ENCODE measurements around the gene ZCCHC14.

The ZCCHC14 gene

DNA sequence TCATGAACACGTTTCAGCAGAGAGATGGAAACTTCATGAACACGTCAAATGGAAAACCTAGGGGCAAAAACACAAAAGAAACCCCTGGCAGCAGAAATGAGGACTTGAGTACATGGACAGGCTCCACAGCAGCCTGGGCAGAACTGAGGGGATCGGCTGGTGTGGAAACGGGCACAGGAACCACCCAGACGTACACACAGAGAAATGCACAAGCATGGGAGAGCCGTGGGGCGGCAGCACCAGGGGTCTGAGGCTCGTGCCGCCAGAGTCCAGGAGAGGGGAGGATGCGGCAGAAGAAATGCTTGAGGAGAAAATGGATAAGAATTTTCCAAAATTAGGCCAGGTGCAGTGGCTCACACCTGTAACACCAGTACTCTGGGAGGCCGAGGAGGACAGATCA, 70.7 kb downstream of the ZCCHC14 start:
- Histone ChIP-seq H3K27me3 (ENCODE audit: insufficient read depth, low read depth) (no peaks in the 10 kb centered on the region), H3K4me2 (no peak overlapping the region), H3K9ac (no peak overlapping the region), H3K36me3 (ENCODE audit: insufficient read depth) (no peaks in the 10 kb centered on the region; the same call in 1 of the 2 replicates), H3K79me2 (ENCODE audit: insufficient read depth, low read depth) (no peaks in the 10 kb centered on the region), H3K4me3 (IDR thresholded peaks at IDR 0.05; ENCODE audit: insufficient read depth, low read depth, low read length) (no peak overlapping the region), H3K27ac (no peak overlapping the region), H2AFZ (ENCODE audit: low read depth) (no peak overlapping the region), H4K20me1 (ENCODE audit: insufficient read depth) (no peaks in the 10 kb centered on the region), H3K4me1 (ENCODE audit: low read depth, poor library complexity, severe bottlenecking) (no peaks in the 10 kb centered on the region)
- TF ChIP-seq, protein P1, sequence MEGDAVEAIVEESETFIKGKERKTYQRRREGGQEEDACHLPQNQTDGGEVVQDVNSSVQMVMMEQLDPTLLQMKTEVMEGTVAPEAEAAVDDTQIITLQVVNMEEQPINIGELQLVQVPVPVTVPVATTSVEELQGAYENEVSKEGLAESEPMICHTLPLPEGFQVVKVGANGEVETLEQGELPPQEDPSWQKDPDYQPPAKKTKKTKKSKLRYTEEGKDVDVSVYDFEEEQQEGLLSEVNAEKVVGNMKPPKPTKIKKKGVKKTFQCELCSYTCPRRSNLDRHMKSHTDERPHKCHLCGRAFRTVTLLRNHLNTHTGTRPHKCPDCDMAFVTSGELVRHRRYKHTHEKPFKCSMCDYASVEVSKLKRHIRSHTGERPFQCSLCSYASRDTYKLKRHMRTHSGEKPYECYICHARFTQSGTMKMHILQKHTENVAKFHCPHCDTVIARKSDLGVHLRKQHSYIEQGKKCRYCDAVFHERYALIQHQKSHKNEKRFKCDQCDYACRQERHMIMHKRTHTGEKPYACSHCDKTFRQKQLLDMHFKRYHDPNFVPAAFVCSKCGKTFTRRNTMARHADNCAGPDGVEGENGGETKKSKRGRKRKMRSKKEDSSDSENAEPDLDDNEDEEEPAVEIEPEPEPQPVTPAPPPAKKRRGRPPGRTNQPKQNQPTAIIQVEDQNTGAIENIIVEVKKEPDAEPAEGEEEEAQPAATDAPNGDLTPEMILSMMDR (conservative IDR thresholded peaks at IDR 0.05; ENCODE audit: low read depth, low read length): no peak

DNA sequence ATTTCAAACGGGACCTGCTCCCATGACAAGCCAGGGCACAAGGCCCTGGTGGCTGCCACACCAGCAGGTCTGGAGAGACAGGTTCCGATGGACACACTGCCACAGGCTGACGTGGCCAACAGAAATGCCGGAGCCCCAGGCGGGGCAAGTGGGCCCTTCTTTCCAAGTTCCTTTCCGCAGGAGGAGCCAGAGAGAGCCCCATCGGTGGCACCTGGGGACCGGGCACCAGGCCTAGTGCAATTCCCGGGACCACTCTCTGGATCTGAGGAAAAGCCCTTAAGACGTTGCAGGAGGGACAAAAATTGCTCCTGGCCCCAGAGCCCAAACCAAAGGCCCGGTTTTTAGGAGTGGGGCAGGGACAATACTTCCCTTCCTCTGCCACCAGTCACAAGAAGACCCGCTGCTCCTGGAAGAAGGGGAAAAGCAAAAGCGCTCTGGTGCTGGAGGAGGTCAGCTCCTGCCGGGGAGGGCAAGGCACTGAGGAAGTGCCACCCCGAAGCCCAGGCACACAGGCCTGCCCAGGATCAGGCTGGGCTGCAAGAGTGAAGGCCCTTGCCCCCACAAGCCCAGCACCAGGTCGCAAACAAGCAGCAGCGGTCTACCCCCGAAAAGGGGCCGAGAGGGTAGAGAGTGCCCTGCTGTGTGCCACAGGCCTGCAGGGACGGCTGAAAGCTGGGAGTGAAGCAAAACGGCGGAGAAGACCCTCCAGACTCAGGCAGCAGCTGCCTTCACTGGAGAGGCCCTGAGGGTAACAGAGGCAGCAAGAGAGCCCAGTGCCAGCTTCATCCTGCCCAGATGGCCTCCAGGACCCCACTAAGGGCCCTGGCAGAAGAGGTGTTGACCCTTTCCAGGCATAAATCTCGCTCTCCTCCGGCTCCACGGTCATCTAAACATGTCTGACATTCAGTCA, 71.6 kb downstream of the ZCCHC14 start:
- H3K4me3 ChIP-seq (IDR thresholded peaks at IDR 0.05; ENCODE audit: insufficient read depth, low read depth, low read length): no peak overlapping the region

DNA sequence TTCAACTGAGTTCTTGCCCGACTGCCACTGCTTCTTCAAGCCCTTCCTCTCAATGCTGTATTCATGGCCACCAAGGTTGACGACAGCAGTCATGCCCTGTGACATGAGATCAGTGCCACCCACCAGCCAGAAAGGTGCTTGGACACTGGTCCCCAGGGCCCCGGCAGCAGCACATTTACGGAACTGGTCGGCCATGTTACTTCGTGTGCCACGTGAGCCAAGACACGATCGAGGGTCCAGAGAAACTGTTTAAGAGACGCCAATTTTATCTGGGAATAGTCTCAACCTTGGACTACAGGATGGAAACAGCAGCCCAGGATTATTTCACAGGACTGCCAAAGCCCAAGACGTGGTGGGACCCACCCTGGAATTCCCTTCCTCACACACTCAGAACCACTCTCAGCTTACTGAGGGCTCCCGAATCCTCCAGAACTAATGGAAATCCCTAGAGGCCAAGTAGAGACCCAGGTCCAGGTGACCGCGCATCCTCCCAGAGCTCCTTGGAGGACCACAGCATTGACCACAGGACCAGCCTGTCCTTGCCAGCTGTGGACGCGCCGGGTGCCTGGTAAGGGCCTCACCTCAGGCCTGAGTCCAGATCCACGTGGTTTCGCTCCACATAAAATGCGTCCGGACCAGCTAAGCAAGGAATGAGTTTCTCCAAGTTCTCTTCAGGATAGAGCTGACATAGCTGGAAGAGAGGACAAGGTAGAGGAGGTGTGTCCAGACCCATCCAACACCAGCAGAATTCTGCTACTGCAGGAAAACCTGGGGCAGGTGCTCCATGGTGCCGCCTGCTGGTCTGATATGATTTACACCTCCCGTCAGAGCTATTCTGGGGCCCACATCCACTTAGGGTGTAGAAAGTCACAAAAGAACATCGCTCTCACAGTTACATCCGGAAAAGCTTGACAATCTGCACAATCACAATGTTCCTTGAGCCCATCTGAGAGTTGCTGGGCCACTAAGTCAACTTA, 72.5 kb downstream of the ZCCHC14 start:
- H3K4me1 ChIP-seq (ENCODE audit: low read depth, poor library complexity, severe bottlenecking): no peaks in the 10 kb centered on the region
- H4K20me1 ChIP-seq (ENCODE audit: insufficient read depth): no peaks in the 10 kb centered on the region
- H3K9ac ChIP-seq: no peak overlapping the region
- no peak overlapping the region for H3K27ac ChIP-seq
- no peaks in the 10 kb centered on the region for H3K27me3 ChIP-seq (ENCODE audit: insufficient read depth, low read depth)
- H3K4me2 ChIP-seq: no peak overlapping the region
- no peaks in the 10 kb centered on the region for H3K79me2 ChIP-seq (ENCODE audit: insufficient read depth, low read depth)
- TF ChIP-seq, protein P1 (conservative IDR thresholded peaks at IDR 0.05; ENCODE audit: low read depth, low read length): 0 out of 2 replicates have a peak, but pooled peaks have one; percentile 18
- H2AFZ ChIP-seq (ENCODE audit: low read depth): no peak overlapping the region
- H3K4me3 ChIP-seq (IDR thresholded peaks at IDR 0.05; ENCODE audit: insufficient read depth, low read depth, low read length): no peak overlapping the region
- no peaks in the 10 kb centered on the region; the same call in 1 of the 2 replicates for H3K36me3 ChIP-seq (ENCODE audit: insufficient read depth)

More for the DNA sequence above, 71.6 kb downstream of the ZCCHC14 start:
- Histone ChIP-seq H3K79me2 (ENCODE audit: insufficient read depth, low read depth) (no peaks in the 10 kb centered on the region), H3K27me3 (ENCODE audit: insufficient read depth, low read depth) (no peaks in the 10 kb centered on the region), H3K4me1 (ENCODE audit: low read depth, poor library complexity, severe bottlenecking) (no peaks in the 10 kb centered on the region), H3K4me2 (no peak overlapping the region), H4K20me1 (ENCODE audit: insufficient read depth) (no peaks in the 10 kb centered on the region), H3K36me3 (ENCODE audit: insufficient read depth) (no peaks in the 10 kb centered on the region; the same call in 1 of the 2 replicates), H3K9ac (no peak overlapping the region), H2AFZ (ENCODE audit: low read depth) (no peak overlapping the region), H3K27ac (no peak overlapping the region)
- TF ChIP-seq, protein P1 (conservative IDR thresholded peaks at IDR 0.05; ENCODE audit: low read depth, low read length): no peak

DNA sequence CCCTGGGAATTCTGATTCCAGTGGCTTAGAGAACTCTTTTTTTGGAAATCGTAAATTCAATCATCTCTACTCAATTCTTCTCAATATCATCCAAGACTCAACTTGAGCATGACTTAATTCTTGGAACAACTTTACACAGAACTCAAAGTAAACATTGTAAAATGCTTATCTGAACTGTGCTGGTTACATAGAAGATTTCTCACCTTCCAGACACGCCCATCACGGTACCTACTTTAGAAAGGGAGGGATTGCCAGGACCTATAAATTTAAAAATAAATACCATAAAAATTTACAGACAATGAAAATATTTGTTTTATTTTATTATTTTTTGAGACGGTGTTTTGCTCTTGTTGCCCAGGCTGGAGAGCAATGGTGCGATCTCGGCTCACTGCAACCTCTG, 74.2 kb downstream of the ZCCHC14 start:
- no peaks in the 10 kb centered on the region for H3K79me2 ChIP-seq (ENCODE audit: insufficient read depth, low read depth)
- no peaks in the 10 kb centered on the region; the same call in 1 of the 2 replicates for H3K36me3 ChIP-seq (ENCODE audit: insufficient read depth)
- no peak overlapping the region for H3K27ac ChIP-seq
- no peaks in the 10 kb centered on the region for H3K4me1 ChIP-seq (ENCODE audit: low read depth, poor library complexity, severe bottlenecking)
- no peaks in the 10 kb centered on the region for H4K20me1 ChIP-seq (ENCODE audit: insufficient read depth)
- TF ChIP-seq, protein P1 (conservative IDR thresholded peaks at IDR 0.05; ENCODE audit: low read depth, low read length): no peak
- no peak overlapping the region for H3K4me2 ChIP-seq
- H2AFZ ChIP-seq (ENCODE audit: low read depth): no peak overlapping the region
- H3K27me3 ChIP-seq (ENCODE audit: insufficient read depth, low read depth): no peaks in the 10 kb centered on the region
- H3K4me3 ChIP-seq (IDR thresholded peaks at IDR 0.05; ENCODE audit: insufficient read depth, low read depth, low read length): no peak overlapping the region
- no peak overlapping the region for H3K9ac ChIP-seq
